ENCODE measurements around the gene C6orf62. TPM values are rescaled to one million over a fixed set of nuclear protein-coding genes. Genes with fewer than 3 reads are reported as not detected.
"Not testable (repeated sequence)": the region's sequence is repeated elsewhere in the genome, so short reads cannot be mapped to it uniquely, and the experiment has no call there.

C6orf62 gene
- total and polyA plus RNA-seq, 2 experiments from 2014 or later = 27.2 to 64.1 TPM

DNA sequence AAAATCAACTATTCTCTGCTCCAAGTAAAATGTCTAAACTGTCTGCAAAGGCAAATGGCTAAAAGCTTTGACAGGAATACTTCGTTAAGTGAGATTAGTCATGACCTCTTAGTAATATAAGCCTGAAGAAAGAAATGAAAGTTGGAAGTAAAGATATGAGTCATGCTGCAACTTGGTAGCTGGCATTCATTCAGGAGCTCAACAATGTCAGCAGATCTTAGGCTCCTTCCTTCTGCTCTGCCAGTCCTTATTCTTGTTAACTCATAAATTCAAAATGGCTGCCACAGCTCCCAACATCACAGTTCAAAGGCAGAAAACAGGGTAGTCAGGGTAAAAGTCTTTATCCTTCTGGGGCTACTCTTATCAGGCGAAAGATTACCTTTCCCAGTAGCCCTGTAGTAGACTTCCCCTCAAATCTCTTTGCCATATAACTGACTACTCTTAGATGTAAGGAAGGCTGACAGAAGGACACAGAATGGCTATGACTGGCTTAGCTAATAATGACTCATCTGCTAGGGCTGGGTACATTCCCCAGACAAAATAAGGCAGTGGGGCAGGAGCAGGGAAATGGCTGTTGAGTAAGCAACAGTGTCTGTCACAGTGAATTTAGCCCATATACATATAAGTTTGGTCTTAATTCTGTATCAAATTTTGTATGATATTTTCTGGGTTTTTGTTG, 24.4 kb upstream of the C6orf62 start:
- Histone ChIP-seq H3K79me2 (no peaks in the 10 kb centered on the region), H3K9me2 (replicated peaks; ENCODE audit: insufficient read depth) (no peaks in the 10 kb centered on the region), H4K20me1 (ENCODE audit: insufficient read depth, poor library complexity, severe bottlenecking) (no peaks in the 10 kb centered on the region), H3K36me3 (replicated peaks; ENCODE audit: insufficient read depth, low read depth) (no peaks in the 10 kb centered on the region), H3K9me3 (ENCODE audit: low read depth) (no peaks in the 10 kb centered on the region), H3K4me3 (no peak overlapping the region), H3K27ac (peak overlapping the region; percentile 91), H3K27me3 (no peaks in the 10 kb centered on the region), H3K4me2 (peak overlapping the region; percentile 49), H3K4me1 (ENCODE audit: insufficient read depth) (no peaks in the 10 kb centered on the region), H2AFZ (peak overlapping the region; percentile 42)
- DNase-seq (ENCODE audit: low spot score) = peak; percentile 64
- TF ChIP-seq EZH2phosphoT487 (IDR thresholded peaks at IDR 0.05; ENCODE audit: low read depth, severe bottlenecking, unreplicated experiment) (no peak), EZH2 (IDR thresholded peaks at IDR 0.05; ENCODE audit: borderline replicate concordance) (no peak), CTCF (IDR thresholded peaks at IDR 0.05; ENCODE audit: poor library complexity) (no peak)
- WGBS (ENCODE audit: low lambda C conversion rate, missing lambda C conversion rate) = 69% methylated on average over 2 of the region's 2 CpGs

- Histone ChIP-seq H3K27ac (peak overlapping the region; percentile 91), H3K4me1 (ENCODE audit: insufficient read depth) (no peaks in the 10 kb centered on the region), H3K27me3 (no peaks in the 10 kb centered on the region), H3K9me2 (replicated peaks; ENCODE audit: insufficient read depth) (no peaks in the 10 kb centered on the region), H3K4me2 (no peak overlapping the region), H3K79me2 (no peaks in the 10 kb centered on the region), H4K20me1 (ENCODE audit: insufficient read depth, poor library complexity, severe bottlenecking) (no peaks in the 10 kb centered on the region), H3K4me3 (no peak overlapping the region), H2AFZ (no peak overlapping the region), H3K36me3 (replicated peaks; ENCODE audit: insufficient read depth, low read depth) (no peaks in the 10 kb centered on the region), H3K9me3 (ENCODE audit: low read depth) (no peaks in the 10 kb centered on the region)
- 96% methylated on average over 5 of the region's 5 CpGs for WGBS (ENCODE audit: low lambda C conversion rate, missing lambda C conversion rate)
- no peak for DNase-seq (ENCODE audit: low spot score)
- TF ChIP-seq EZH2phosphoT487 (IDR thresholded peaks at IDR 0.05; ENCODE audit: low read depth, severe bottlenecking, unreplicated experiment) (no peak), CTCF (IDR thresholded peaks at IDR 0.05; ENCODE audit: poor library complexity) (no peak)
Measured at GRCh38 chr6:24742216-24742738, 23.3 kb upstream of the C6orf62 start.

GRCh38 chr6:24740861-24741260, 21.9 kb upstream of the C6orf62 start:
- Histone ChIP-seq H3K9me2 (replicated peaks; ENCODE audit: insufficient read depth) (no peaks in the 10 kb centered on the region), H3K36me3 (replicated peaks; ENCODE audit: insufficient read depth, low read depth) (no peaks in the 10 kb centered on the region), H3K4me2 (no peak overlapping the region), H3K27me3 (no peaks in the 10 kb centered on the region), H3K4me1 (ENCODE audit: insufficient read depth) (peaks cover 5% of the 10 kb centered on the region), H3K27ac (no peak overlapping the region), H3K79me2 (no peaks in the 10 kb centered on the region), H3K4me3 (no peak overlapping the region), H2AFZ (no peak overlapping the region), H4K20me1 (ENCODE audit: insufficient read depth, poor library complexity, severe bottlenecking) (no peaks in the 10 kb centered on the region), H3K9me3 (ENCODE audit: low read depth) (no peaks in the 10 kb centered on the region)
- no peak for DNase-seq (ENCODE audit: low spot score)
- no peak for TF ChIP-seq EZH2 (IDR thresholded peaks at IDR 0.05; ENCODE audit: borderline replicate concordance)

GRCh38 chr6:24738741-24739140, 19.8 kb upstream of the C6orf62 start:
- Histone ChIP-seq H3K27me3 (no peaks in the 10 kb centered on the region), H3K36me3 (replicated peaks; ENCODE audit: insufficient read depth, low read depth) (no peaks in the 10 kb centered on the region), H3K79me2 (no peaks in the 10 kb centered on the region), H2AFZ (no peak overlapping the region), H3K9me3 (ENCODE audit: low read depth) (no peaks in the 10 kb centered on the region), H3K4me2 (no peak overlapping the region), H3K4me1 (ENCODE audit: insufficient read depth) (peaks cover 5% of the 10 kb centered on the region), H3K9me2 (replicated peaks; ENCODE audit: insufficient read depth) (no peaks in the 10 kb centered on the region), H3K4me3 (no peak overlapping the region), H3K27ac (no peak overlapping the region), H4K20me1 (ENCODE audit: insufficient read depth, poor library complexity, severe bottlenecking) (no peaks in the 10 kb centered on the region)
- DNase-seq (ENCODE audit: low spot score) = no peak
- no peak for TF ChIP-seq CTCF (IDR thresholded peaks at IDR 0.05; ENCODE audit: poor library complexity)
- no peak for TF ChIP-seq EZH2 (IDR thresholded peaks at IDR 0.05; ENCODE audit: borderline replicate concordance)
- no peak for TF ChIP-seq EZH2phosphoT487 (IDR thresholded peaks at IDR 0.05; ENCODE audit: low read depth, severe bottlenecking, unreplicated experiment)
- WGBS (ENCODE audit: low lambda C conversion rate, missing lambda C conversion rate) = 90% methylated on average over 3 of the region's 3 CpGs

DNA sequence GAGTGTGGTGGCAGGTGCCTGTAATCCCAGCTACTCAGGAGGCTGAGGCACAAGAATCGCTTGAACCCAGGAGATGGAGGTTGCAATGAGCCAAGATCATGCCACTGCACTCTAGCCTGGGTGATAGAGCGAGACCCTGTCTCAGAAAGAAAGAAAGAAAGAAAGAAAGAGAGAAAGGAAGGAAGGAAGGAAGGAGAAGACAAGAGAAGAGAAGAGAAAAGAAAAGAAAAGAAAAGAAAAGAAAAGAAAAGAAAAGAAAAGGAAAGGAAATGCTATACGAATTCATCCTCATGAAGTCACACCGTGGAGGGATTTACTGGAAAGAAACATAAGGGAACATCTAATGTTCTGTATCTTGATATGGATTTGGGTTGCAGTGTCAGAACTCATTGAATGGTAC, 15.8 kb upstream of the C6orf62 start:
- H3K4me1 ChIP-seq (ENCODE audit: insufficient read depth); H3K9me3 ChIP-seq (ENCODE audit: low read depth); H3K36me3 ChIP-seq (replicated peaks; ENCODE audit: insufficient read depth, low read depth); H3K4me2 ChIP-seq; DNase-seq (ENCODE audit: low spot score); H3K27me3 ChIP-seq; H3K9me2 ChIP-seq (replicated peaks; ENCODE audit: insufficient read depth); H2AFZ ChIP-seq; H3K27ac ChIP-seq; H3K79me2 ChIP-seq; H3K4me3 ChIP-seq; H4K20me1 ChIP-seq (ENCODE audit: insufficient read depth, poor library complexity, severe bottlenecking): not testable (repeated sequence)
- WGBS (ENCODE audit: low lambda C conversion rate, missing lambda C conversion rate) = 96% methylated on average over 4 of the region's 4 CpGs
